H1 (cell line): Measurements from ENCODE around the gene IFIT1. TPM values are rescaled to one million over a fixed set of nuclear protein-coding genes. Genes with fewer than 3 reads are reported as not detected.

Experiments
- CTCF ChIA-PET: fragments of 300-600 bp; sonication (Branson Sonifier 250); formaldehyde crosslinking; loops from one replicate; lab custom pipeline; 2021; ENCODE audit not compliant: partially characterized antibody; lab: Charles Lee
- POLR2A ChIA-PET: fragments of 300-600 bp; sonication (Branson Sonifier 250); formaldehyde crosslinking; loops from one replicate; lab custom pipeline; 2021; ENCODE audit warnings: inconsistent platforms; ENCODE audit not compliant: partially characterized antibody; lab: Charles Lee
- DNase-seq, 2 experiments: peaks; one replicate each; pipeline versions ENCODE4 v3.0.0 to v3.0.0-alpha.2; 2010 to 2022; ENCODE audit warnings: low spot score in 2 of 2, low read depth in 1 of 2, mixed read lengths in 1 of 2
- FAIRE-seq: peaks from 2 replicates; lab custom pipeline; 2011; peaks lifted over from hg19 to GRCh38; lab: Jason Lieb, UNC
- H2AFZ ChIP-seq: 2 replicates; pipeline ENCODE4 v1.8.1; 2012; ENCODE audit warnings: low read length, inconsistent platforms
- H2AK5ac ChIP-seq: 2 replicates; pipeline ENCODE4 v1.6.1; 2013; ENCODE audit warnings: low read depth, low read length
- H2BK120ac ChIP-seq: replicated peaks from 2 replicates; pipeline ENCODE3; 2013; ENCODE audit warnings: low read depth, low read length, inconsistent platforms
- H2BK12ac ChIP-seq: 2 replicates; pipeline ENCODE4 v1.6.1; 2013; ENCODE audit warnings: low read depth, low read length
- H2BK15ac ChIP-seq: 2 replicates; pipeline ENCODE4 v1.6.1; 2013; ENCODE audit warnings: low read length
- H2BK20ac ChIP-seq: 2 replicates; pipeline ENCODE4 v1.6.1; 2013; ENCODE audit warnings: low read length
- H2BK5ac ChIP-seq: 2 replicates; pipeline ENCODE4 v1.6.1; 2013; ENCODE audit warnings: low read depth, low read length
- H3K14ac ChIP-seq: 2 replicates; pipeline ENCODE4 v1.6.1; 2013; ENCODE audit warnings: inconsistent platforms; ENCODE audit not compliant: insufficient read length
- H3K18ac ChIP-seq: 2 replicates; pipeline ENCODE4 v1.6.1; 2013; ENCODE audit warnings: low read length; ENCODE audit errors: extremely low read depth
- H3K23ac ChIP-seq: 2 replicates; pipeline ENCODE4 v1.6.1; 2013; ENCODE audit warnings: inconsistent platforms; ENCODE audit not compliant: insufficient read length
- H3K23me2 ChIP-seq: 2 replicates; pipeline ENCODE4 v1.6.1; 2013; ENCODE audit warnings: low read depth, low read length
- H3K27ac ChIP-seq: 2 replicates; pipeline ENCODE4 v1.6.1; 2011; ENCODE audit warnings: low read depth, low read length, inconsistent platforms
- H3K27me3 ChIP-seq, 4 experiments: replicated peaks in 1 of 4; 1 replicate in 1 of 4; 2 replicates in 3 of 4; pipeline versions ENCODE4 v1.6.1 to v1.8.1; 2011 to 2013; ENCODE audit warnings: low read length in 3 of 4, mild to moderate bottlenecking in 3 of 4, inconsistent platforms in 2 of 4, mixed read lengths in 2 of 4, moderate library complexity in 1 of 4; ENCODE audit not compliant: control insufficient read depth in 3 of 4, insufficient read depth in 3 of 4; ENCODE audit errors: extremely low read depth in 1 of 4
- H3K36me3 ChIP-seq, 4 experiments: 2 replicates each; pipeline versions ENCODE4 v1.6.1 to v1.8.1; 2011 to 2013; ENCODE audit warnings: mild to moderate bottlenecking in 4 of 4, low read length in 3 of 4, moderate library complexity in 2 of 4, control low read depth in 1 of 4, inconsistent platforms in 1 of 4; ENCODE audit not compliant: insufficient read depth in 4 of 4, control insufficient read depth in 2 of 4
- H3K4ac ChIP-seq: replicated peaks from 2 replicates; pipeline ENCODE3; 2013; ENCODE audit warnings: low read length, low read depth, mixed read lengths, inconsistent platforms; ENCODE audit not compliant: insufficient read length
- H3K4me1 ChIP-seq, 4 experiments: replicated peaks in 1 of 4; 1 replicate in 1 of 4; 2 replicates in 3 of 4; pipeline versions ENCODE4 v1.6.1 to v1.8.1; 2011 to 2013; ENCODE audit warnings: low read length in 3 of 4, inconsistent platforms in 2 of 4, mixed read lengths in 1 of 4; ENCODE audit not compliant: insufficient read depth in 4 of 4, control insufficient read depth in 3 of 4
- H3K4me2 ChIP-seq, 2 experiments: 2 replicates each; pipeline versions ENCODE4 v1.6.1 to v1.8.1; 2011 to 2013; ENCODE audit warnings: low read depth in 2 of 2, low read length in 2 of 2, control low read depth in 1 of 2, inconsistent platforms in 1 of 2, mild to moderate bottlenecking in 1 of 2; ENCODE audit not compliant: insufficient read depth in 1 of 2
- H3K4me3 ChIP-seq, 4 experiments: fragments of 200-600, 300-600 bp in 1 of 4; sonication (generic), shearing (Covaris generic), sonication (Bioruptor Twin) in 1 of 4; 2 replicates each; pipeline versions ENCODE4 v1.5.1 to v1.8.1; 2011 to 2016; ENCODE audit warnings: low read length in 4 of 4, low read depth in 3 of 4, control low read depth in 2 of 4, inconsistent platforms in 2 of 4, mild to moderate bottlenecking in 2 of 4, mixed read lengths in 1 of 4, moderate library complexity in 1 of 4; ENCODE audit not compliant: insufficient read depth in 2 of 4; ENCODE audit errors: extremely low read depth in 1 of 4
- H3K56ac ChIP-seq: replicated peaks from 2 replicates; pipeline ENCODE3; 2013; ENCODE audit warnings: low read depth, mild to moderate bottlenecking, mixed read lengths, low read length, inconsistent platforms; ENCODE audit not compliant: insufficient read length
- H3K79me1 ChIP-seq: 2 replicates; pipeline ENCODE4 v1.6.1; 2013; ENCODE audit warnings: low read depth, low read length, control low read depth
- H3K79me2 ChIP-seq, 2 experiments: 2 replicates each; pipeline versions ENCODE4 v1.6.1 to v1.8.1; 2012 to 2013; ENCODE audit warnings: low read length in 2 of 2, mild to moderate bottlenecking in 2 of 2, inconsistent platforms in 1 of 2; ENCODE audit not compliant: insufficient read depth in 2 of 2, control insufficient read depth in 1 of 2
- H3K9ac ChIP-seq, 4 experiments: replicated peaks in 1 of 4; 1 replicate in 1 of 4; 2 replicates in 3 of 4; pipeline versions ENCODE4 v1.6.1 to v1.8.1; 2011 to 2013; ENCODE audit warnings: low read depth in 3 of 4, low read length in 3 of 4, control low read depth in 2 of 4, mild to moderate bottlenecking in 2 of 4, moderate library complexity in 2 of 4, inconsistent platforms in 1 of 4; ENCODE audit errors: extremely low read depth in 1 of 4
- H3K9me3 ChIP-seq, 2 experiments: 2 replicates each; pipeline versions ENCODE4 v1.6.1 to v1.8.1; 2012 to 2013; ENCODE audit warnings: mild to moderate bottlenecking in 2 of 2, moderate library complexity in 2 of 2, control low read depth in 1 of 2, inconsistent platforms in 1 of 2, low read depth in 1 of 2, low read length in 1 of 2, mixed read lengths in 1 of 2; ENCODE audit not compliant: insufficient read depth in 2 of 2
- H4K20me1 ChIP-seq, 2 experiments: replicated peaks in 1 of 2; 2 replicates each; pipeline versions ENCODE3 to v1.8.1; 2011 to 2013; ENCODE audit warnings: inconsistent platforms in 2 of 2, low read length in 2 of 2, mild to moderate bottlenecking in 1 of 2; ENCODE audit not compliant: insufficient read depth in 2 of 2, control insufficient read depth in 1 of 2
- H4K5ac ChIP-seq: 2 replicates; pipeline ENCODE4 v1.6.1; 2013; ENCODE audit warnings: low read length, low read depth, mixed read lengths, inconsistent platforms; ENCODE audit not compliant: insufficient read length
- H4K8ac ChIP-seq: 2 replicates; pipeline ENCODE4 v1.8.0; 2013; ENCODE audit warnings: mild to moderate bottlenecking, moderate library complexity, low read length, inconsistent platforms; ENCODE audit not compliant: insufficient read depth; ENCODE audit errors: extremely low read depth
- H4K91ac ChIP-seq: replicated peaks from 2 replicates; pipeline ENCODE3; 2013; ENCODE audit warnings: low read length, mixed read lengths, inconsistent platforms; ENCODE audit not compliant: insufficient read length
- BCL11A ChIP-seq, 2 experiments: IDR thresholded peaks; one replicate each; pipeline ENCODE4 v1.6.1; 2011; ENCODE audit warnings: low read depth in 2 of 2, low read length in 2 of 2, mild to moderate bottlenecking in 2 of 2
- CTBP2 ChIP-seq: IDR thresholded peaks from 2 replicates; pipeline ENCODE4 v1.7.0; 2011; ENCODE audit warnings: borderline replicate concordance, mild to moderate bottlenecking, moderate library complexity, mixed read lengths, low read length; ENCODE audit not compliant: insufficient read depth, insufficient read length
- CTCF ChIP-seq, 3 experiments: IDR thresholded peaks; 1 replicate in 2 of 3; 2 replicates in 1 of 3; pipeline versions ENCODE4 v1.5.1 to v1.6.1; 2011; ENCODE audit warnings: low read length in 3 of 3, mild to moderate bottlenecking in 3 of 3, inconsistent platforms in 2 of 3, low read depth in 1 of 3, moderate library complexity in 1 of 3; ENCODE audit not compliant: insufficient read depth in 1 of 3; ENCODE audit errors: control extremely low read depth in 1 of 3
- KDM1A ChIP-seq: fragments of 200-600, 300-600 bp; sonication (generic); IDR thresholded peaks from 2 replicates; pipeline ENCODE4 v1.7.1; 2016; ENCODE audit warnings: mild to moderate bottlenecking, low read length, borderline replicate concordance
- NANOG ChIP-seq: IDR thresholded peaks from 2 replicates; pipeline ENCODE4 v1.6.1; 2011; ENCODE audit warnings: low read length, low read depth, mild to moderate bottlenecking, inconsistent platforms; ENCODE audit not compliant: insufficient read depth, poor library complexity, severe bottlenecking
- POLR2AphosphoS5 ChIP-seq: IDR thresholded peaks from 2 replicates; pipeline ENCODE4 v1.6.1; 2011; ENCODE audit warnings: low read depth, low read length
- SIN3A ChIP-seq, 2 experiments: IDR thresholded peaks in 1 of 2; conservative IDR thresholded peaks in 1 of 2; 2 replicates each; pipeline ENCODE4 v1.6.1; 2011 to 2012; ENCODE audit warnings: low read length in 2 of 2, improper control_type of control experiment in 1 of 2, low read depth in 1 of 2, mild to moderate bottlenecking in 1 of 2
- SUZ12 ChIP-seq: fragments of 200-600 bp; sonication (generic); IDR thresholded peaks from 2 replicates; pipeline ENCODE4 v1.6.1; 2012; ENCODE audit warnings: mild to moderate bottlenecking, inconsistent platforms, low read length, moderate library complexity, mixed read lengths
- USF2 ChIP-seq: IDR thresholded peaks from 2 replicates; pipeline ENCODE4 v1.6.1; 2011; ENCODE audit warnings: low read length, improper control_type of control experiment
- WGBS, 2 experiments: shearing (Covaris generic) in 1 of 2; methylation state at CpG; one replicate each; pipeline versions ENCODE4 v1.1.6 to v1.1.7; 2013 to 2015; ENCODE audit warnings: low lambda C conversion rate in 2 of 2, mixed read lengths in 2 of 2, inconsistent platforms in 1 of 2, low coverage in 1 of 2, missing lambda C conversion rate in 1 of 2; ENCODE audit not compliant: insufficient replicate concordance in 2 of 2, insufficient coverage in 1 of 2, insufficient read length in 1 of 2; ENCODE audit errors: extremely low coverage in 1 of 2, missing lambda C conversion rate in 1 of 2; 5-methylcytosine and 5-hydroxymethylcytosine counted together
- polyA plus RNA-seq, 7 experiments: library from polyadenylated mRNA; depleted of rRNA in 3 of 7; stranded (reverse) in 5 of 7; unstranded in 2 of 7; fragments of >200 nt in 5 of 7; fragments of 200-250 nt in 2 of 7; gene quantifications; 1 replicate in 5 of 7; 2 replicates in 1 of 7; 4 replicates in 1 of 7; pipeline versions ENCODE4 v1.2.1 to v1.2.3, GENCODE V29; 2011 to 2013; ENCODE audit warnings: missing spikeins in 2 of 7, mixed read lengths in 2 of 7
- total RNA-seq: library from RNA; stranded (reverse); fragmentation: NEBNext Ultra II Directional; extraction: Animal tissue kit (Norgen Biotek cat#: 25700); gene quantifications from 2 replicates; pipeline ENCODE4 v1.2.1, GENCODE V29; 2021

Gene IFIT1
- total and polyA plus RNA-seq, 2 of the 8 experiments (the other 6 are each of a cell fraction or from before 2014, with no cell fraction given): 0.94 to 1.5 TPM

- Histone ChIP-seq H3K79me1 (no peaks in the 10 kb centered on the region), H4K20me1 (no peaks in the 10 kb centered on the region), H2AK5ac (no peak overlapping the region), H2BK5ac (no peak overlapping the region), H3K56ac (no peak overlapping the region), H3K14ac (no peak overlapping the region), H3K4me2 (no peak overlapping the region), H4K5ac (no peak overlapping the region), H4K91ac (no peak overlapping the region), H3K4me1 (peaks cover 0 to 10% (median 3%) of the 10 kb centered on the region in 4 experiments; a peak in 6 of 7 replicates), H2BK15ac (no peak overlapping the region), H3K23ac (no peak overlapping the region), H3K18ac (no peak overlapping the region), H3K9me3 (no peaks in the 10 kb centered on the region), H3K23me2 (peaks cover 6% of the 10 kb centered on the region; the same call in 1 of the 2 replicates), H2AFZ (no peak overlapping the region), H2BK12ac (no peak overlapping the region), H4K8ac (no peak overlapping the region), H2BK120ac (no peak overlapping the region), H3K4me3 (no peak overlapping the region), H3K4ac (no peak overlapping the region), H3K9ac (no peak overlapping the region), H3K27ac (no peak overlapping the region), H2BK20ac (no peak overlapping the region), H3K36me3 (no peaks in the 10 kb centered on the region; a peak in 1 of 8 replicates), H3K79me2 (no peaks in the 10 kb centered on the region), H3K27me3 (peaks cover 0 to 20% (median 15%) of the 10 kb centered on the region in 4 experiments; a peak in 6 of 7 replicates)
- ChIA-PET POLR2A (no interaction called here), CTCF (interaction anchor here (1.3 to 2.7 kb wide), 3 partner anchors 10 to 151 kb away, joined by 4 to 13 read pairs (median 11); no protein-coding TSS in a partner anchor)
- DNase-seq (no peak), FAIRE-seq (no peak)
- 88% methylated on average over 1 of the region's 1 CpG; no CpG with 5 or more reads in 1 of the 2 experiments for WGBS, 2 experiments
- TF ChIP-seq KDM1A: no peak
- TF ChIP-seq NANOG: no peak
- TF ChIP-seq CTBP2: no peak
- TF ChIP-seq POLR2AphosphoS5: no peak
- TF ChIP-seq SUZ12: no peak
- no peak for TF ChIP-seq USF2
- no peak for TF ChIP-seq CTCF (IDR thresholded peaks at IDR 0.05; ENCODE audit: control extremely low read depth in 1 of 3, insufficient read depth in 1 of 3, low read depth in 1 of 3, low read length in 3 of 3)
- no peak for TF ChIP-seq BCL11A (IDR thresholded peaks at IDR 0.05; ENCODE audit: low read depth in 2 of 2, low read length in 2 of 2)
- TF ChIP-seq SIN3A (conservative IDR thresholded peaks at IDR 0.05 in 1 of 2, IDR thresholded peaks at IDR 0.05 in 1 of 2; ENCODE audit: low read depth in 1 of 2, low read length in 2 of 2): no peak
Measured at GRCh38 chr10:89416465-89416864, 24.0 kb downstream of the IFIT1 start.
